Keratinocyte (primary cell): ENCODE results near the gene ASB13. TPM values are rescaled to one million over a fixed set of nuclear protein-coding genes. Genes with fewer than 3 reads are reported as not detected.

ENCODE experiments used
- DNase-seq: peaks from one replicate; pipeline ENCODE4 v3.0.0-alpha.2; 2011; ENCODE audit warnings: low read depth, missing footprints, low spot score
- FAIRE-seq: peaks from 2 replicates; lab custom pipeline; 2011; peaks lifted over from hg19 to GRCh38; lab: Jason Lieb, UNC
- H2AFZ ChIP-seq: 2 replicates; pipeline ENCODE4 v1.6.0; 2012; ENCODE audit warnings: low read length, control low read depth, inconsistent platforms; ENCODE audit not compliant: control insufficient read depth
- H3K27ac ChIP-seq: 2 replicates; pipeline ENCODE4 v1.5.1; 2011; ENCODE audit warnings: low read length; ENCODE audit not compliant: control insufficient read depth, insufficient read depth
- H3K27me3 ChIP-seq: 3 replicates; pipeline ENCODE4 v1.6.0; 2011; ENCODE audit warnings: low read length; ENCODE audit not compliant: control insufficient read depth, insufficient read depth; ENCODE audit errors: extremely low read depth
- H3K36me3 ChIP-seq, 2 experiments: 2 replicates in 1 of 2; 3 replicates in 1 of 2; pipeline ENCODE4 v1.5.1; 2011; ENCODE audit warnings: low read length in 2 of 2, mild to moderate bottlenecking in 1 of 2; ENCODE audit not compliant: control insufficient read depth in 2 of 2, insufficient read depth in 2 of 2; ENCODE audit errors: extremely low read depth in 1 of 2
- H3K4me1 ChIP-seq: 3 replicates; pipeline ENCODE4 v1.5.1; 2011; ENCODE audit warnings: low read length; ENCODE audit not compliant: control insufficient read depth, insufficient read depth; ENCODE audit errors: extremely low read depth
- H3K4me2 ChIP-seq: 3 replicates; pipeline ENCODE4 v1.6.0; 2011; ENCODE audit warnings: low read depth, low read length; ENCODE audit not compliant: control insufficient read depth, insufficient read depth; ENCODE audit errors: extremely low read depth
- H3K4me3 ChIP-seq, 3 experiments: fragments of 200-600 bp in 1 of 3; sonication (generic) in 1 of 3; 2 replicates in 2 of 3; 3 replicates in 1 of 3; pipeline ENCODE4 v1.5.1; 2011 to 2016; ENCODE audit warnings: low read length in 3 of 3, mild to moderate bottlenecking in 3 of 3, control low read depth in 2 of 3, inconsistent platforms in 1 of 3, low read depth in 1 of 3, mixed read lengths in 1 of 3, mixed run types in 1 of 3, moderate library complexity in 1 of 3; ENCODE audit not compliant: control insufficient read depth in 2 of 3, insufficient read depth in 2 of 3; ENCODE audit errors: extremely low read depth in 1 of 3
- H3K79me2 ChIP-seq: 2 replicates; pipeline ENCODE4 v1.6.0; 2012; ENCODE audit warnings: low read length; ENCODE audit not compliant: control insufficient read depth, insufficient read depth
- H3K9ac ChIP-seq: 3 replicates; pipeline ENCODE4 v1.6.0; 2011; ENCODE audit warnings: low read length; ENCODE audit not compliant: control insufficient read depth, insufficient read depth; ENCODE audit errors: extremely low read depth
- H3K9me1 ChIP-seq: 3 replicates; pipeline ENCODE4 v1.6.0; 2011; ENCODE audit warnings: low read length; ENCODE audit not compliant: control insufficient read depth, insufficient read depth; ENCODE audit errors: extremely low read depth
- H3K9me3 ChIP-seq: 2 replicates; pipeline ENCODE4 v1.5.1; 2012; ENCODE audit warnings: low read depth, low read length; ENCODE audit not compliant: control insufficient read depth
- H4K20me1 ChIP-seq: 3 replicates; pipeline ENCODE4 v1.6.0; 2011; ENCODE audit warnings: low read length; ENCODE audit not compliant: control insufficient read depth, insufficient read depth; ENCODE audit errors: extremely low read depth
- EZH2 ChIP-seq: IDR thresholded peaks from one replicate; pipeline ENCODE4 v1.6.1; 2012; ENCODE audit warnings: inconsistent platforms, mild to moderate bottlenecking, low read length, moderate library complexity
- dilution Hi-C: fragments of 300-500 bp; cut with MboI; formaldehyde crosslinking; loops from one replicate; pipeline ENCODE4 v1.7.0; 2020; ENCODE audit warnings: low sequenced_read_pairs; ENCODE audit not compliant: extremely low pct_ligation_motif_present
- polyA plus RNA-seq, 5 experiments: library from polyadenylated mRNA; depleted of rRNA in 3 of 5; stranded (reverse) in 3 of 5; stranded (forward) in 1 of 5; unstranded in 1 of 5; fragments of >200 nt; gene quantifications; 1 replicate in 1 of 5; 2 replicates in 3 of 5; 3 replicates in 1 of 5; pipeline versions ENCODE4 v1.2.1 to v1.2.3, GENCODE V29; 2011 to 2012; ENCODE audit warnings: missing spikeins in 2 of 5, low read depth in 1 of 5, low replicate concordance in 1 of 5
- TF ChIP-seq, protein P1 (sequence below), 3 experiments: IDR thresholded peaks in 1 of 3; conservative IDR thresholded peaks in 1 of 3; optimal IDR thresholded peaks in 1 of 3; 2 replicates in 2 of 3; 3 replicates in 1 of 3; pipeline versions ENCODE3 to v1.5.1; 2011; ENCODE audit warnings: low read length in 3 of 3, mild to moderate bottlenecking in 3 of 3, moderate library complexity in 2 of 3, control low read depth in 1 of 3, inconsistent platforms in 1 of 3; ENCODE audit not compliant: insufficient read depth in 2 of 3; ENCODE audit errors: extremely low read depth in 1 of 3

The ASB13 gene
- polyA plus RNA-seq, 1 donor (not counting 4 experiments of a cell fraction or from before 2014, with no cell fraction given): 6.4 TPM

GRCh38 chr10:5614155-5614721, 52.2 kb downstream of the ASB13 start:
- no peak for FAIRE-seq
- no peak overlapping the region for H2AFZ ChIP-seq
- peaks cover 62% of the 10 kb centered on the region for H3K4me1 ChIP-seq

GRCh38 chr10:5613481-5614154, 52.8 kb downstream of the ASB13 start:
- Histone ChIP-seq H3K27me3 (no peaks in the 10 kb centered on the region), H3K4me1 (peaks cover 59% of the 10 kb centered on the region), H3K36me3 (no peaks in the 10 kb centered on the region), H3K79me2 (no peaks in the 10 kb centered on the region), H4K20me1 (no peaks in the 10 kb centered on the region), H3K27ac (no peak overlapping the region), H3K9me3 (no peaks in the 10 kb centered on the region), H2AFZ (no peak overlapping the region), H3K9ac (no peak overlapping the region), H3K4me2 (no peak overlapping the region), H3K9me1 (no peaks in the 10 kb centered on the region), H3K4me3 (no peak overlapping the region)
- no peak for FAIRE-seq
- TF ChIP-seq, protein P1, sequence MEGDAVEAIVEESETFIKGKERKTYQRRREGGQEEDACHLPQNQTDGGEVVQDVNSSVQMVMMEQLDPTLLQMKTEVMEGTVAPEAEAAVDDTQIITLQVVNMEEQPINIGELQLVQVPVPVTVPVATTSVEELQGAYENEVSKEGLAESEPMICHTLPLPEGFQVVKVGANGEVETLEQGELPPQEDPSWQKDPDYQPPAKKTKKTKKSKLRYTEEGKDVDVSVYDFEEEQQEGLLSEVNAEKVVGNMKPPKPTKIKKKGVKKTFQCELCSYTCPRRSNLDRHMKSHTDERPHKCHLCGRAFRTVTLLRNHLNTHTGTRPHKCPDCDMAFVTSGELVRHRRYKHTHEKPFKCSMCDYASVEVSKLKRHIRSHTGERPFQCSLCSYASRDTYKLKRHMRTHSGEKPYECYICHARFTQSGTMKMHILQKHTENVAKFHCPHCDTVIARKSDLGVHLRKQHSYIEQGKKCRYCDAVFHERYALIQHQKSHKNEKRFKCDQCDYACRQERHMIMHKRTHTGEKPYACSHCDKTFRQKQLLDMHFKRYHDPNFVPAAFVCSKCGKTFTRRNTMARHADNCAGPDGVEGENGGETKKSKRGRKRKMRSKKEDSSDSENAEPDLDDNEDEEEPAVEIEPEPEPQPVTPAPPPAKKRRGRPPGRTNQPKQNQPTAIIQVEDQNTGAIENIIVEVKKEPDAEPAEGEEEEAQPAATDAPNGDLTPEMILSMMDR (optimal IDR thresholded peaks at IDR 0.05 in 1 of 3, IDR thresholded peaks at IDR 0.05 in 1 of 3, conservative IDR thresholded peaks at IDR 0.05 in 1 of 3; ENCODE audit: extremely low read depth in 1 of 3, insufficient read depth in 2 of 3, low read length in 3 of 3): no peak
- no peak for TF ChIP-seq EZH2
- no peak for DNase-seq
- dilution Hi-C loops: no loop called here

More at GRCh38 chr10:5614155-5614721, 52.2 kb downstream of the ASB13 start:
- Histone ChIP-seq H3K9ac (no peak overlapping the region), H3K27ac (no peak overlapping the region), H3K9me3 (no peaks in the 10 kb centered on the region), H3K4me2 (no peak overlapping the region), H3K27me3 (no peaks in the 10 kb centered on the region), H3K79me2 (no peaks in the 10 kb centered on the region), H4K20me1 (no peaks in the 10 kb centered on the region), H3K9me1 (no peaks in the 10 kb centered on the region), H3K4me3 (no peak overlapping the region), H3K36me3 (no peaks in the 10 kb centered on the region)
- no peak for DNase-seq
- TF ChIP-seq, protein P1 (optimal IDR thresholded peaks at IDR 0.05 in 1 of 3, IDR thresholded peaks at IDR 0.05 in 1 of 3, conservative IDR thresholded peaks at IDR 0.05 in 1 of 3; ENCODE audit: extremely low read depth in 1 of 3, insufficient read depth in 2 of 3, low read length in 3 of 3): no peak
- TF ChIP-seq EZH2: no peak
- dilution Hi-C loops: no loop called here
